Stimulated activated CD4-positive, alpha-beta T cell treated with anti-CD3 and anti-CD28 coated beads, Interleukin-4, amount 100 ng/mL, for 24 hours (primary cell): Measurements from ENCODE around the gene THSD7A.

ENCODE experiments used
- DNase-seq: peaks from one replicate; pipeline ENCODE4 v3.0.0-alpha.2; 2020

Gene THSD7A

GRCh38 chr7:11701829-11702560 is 130.0 kb downstream of the THSD7A start:
- no peak for DNase-seq

GRCh38 chr7:11699666-11700065 is 132.3 kb downstream of the THSD7A start:
- DNase-seq: no peak

GRCh38 chr7:11698384-11698871 is 133.6 kb downstream of the THSD7A start:
- DNase-seq: no peak

- DNase-seq: no peak
These were observed 141.6 kb downstream of the THSD7A start for GRCh38 chr7:11690395-11690794.

- no peak for DNase-seq
These were observed 142.9 kb downstream of the THSD7A start for GRCh38 chr7:11689096-11689495.

GRCh38 chr7:11681461-11681860 is 150.5 kb downstream of the THSD7A start:
- DNase-seq: no peak

GRCh38 chr7:11675163-11675562 is 156.8 kb downstream of the THSD7A start:
- DNase-seq: no peak

GRCh38 chr7:11668727-11669126 is 163.3 kb downstream of the THSD7A start:
- no peak for DNase-seq

GRCh38 chr7:11667810-11668185 is 164.2 kb downstream of the THSD7A start:
- DNase-seq: no peak

- no peak for DNase-seq
These were observed 164.8 kb downstream of the THSD7A start for GRCh38 chr7:11667071-11667809.

GRCh38 chr7:11665357-11665756 is 166.6 kb downstream of the THSD7A start:
- DNase-seq: no peak

- no peak for DNase-seq
These were observed 176.4 kb downstream of the THSD7A start for GRCh38 chr7:11655642-11656041.

GRCh38 chr7:11655163-11655562 is 176.8 kb downstream of the THSD7A start:
- no peak for DNase-seq

GRCh38 chr7:11650500-11650899 is 181.5 kb downstream of the THSD7A start:
- DNase-seq: no peak

GRCh38 chr7:11650030-11650429 is 182.0 kb downstream of the THSD7A start:
- DNase-seq: no peak

- no peak for DNase-seq
These were observed 183.0 kb downstream of the THSD7A start for GRCh38 chr7:11648980-11649379.

- no peak for DNase-seq
These were observed 183.9 kb downstream of the THSD7A start for GRCh38 chr7:11648101-11648500.

GRCh38 chr7:11642841-11643240 is 189.2 kb downstream of the THSD7A start:
- no peak for DNase-seq

GRCh38 chr7:11642276-11642675 is 189.7 kb downstream of the THSD7A start:
- DNase-seq: no peak

GRCh38 chr7:11638011-11638774 is 193.8 kb downstream of the THSD7A start:
- DNase-seq: no peak

- no peak for DNase-seq
These were observed 195.7 kb downstream of the THSD7A start for GRCh38 chr7:11636274-11636673.

GRCh38 chr7:11633310-11633709 is 198.7 kb downstream of the THSD7A start:
- DNase-seq: no peak

- no peak for DNase-seq
These were observed 201.6 kb downstream of the THSD7A start for GRCh38 chr7:11630355-11630754.

- no peak for DNase-seq
These were observed 206.3 kb downstream of the THSD7A start for GRCh38 chr7:11625669-11626068.
